GM19467 (cell line): ENCODE measurements around the gene PTPRJ.
"Not testable (repeated sequence)": the region's sequence is repeated elsewhere in the genome, so short reads cannot be mapped to it uniquely, and the experiment has no call there.

Experiments used
- ATAC-seq: cut with Tn5 transposase; IDR thresholded peaks from one replicate; pipeline ENCODE4 v1.9.1; 2021; ENCODE audit warnings: mild to moderate bottlenecking, moderate library complexity; ENCODE audit not compliant: unreplicated experiment

The PTPRJ gene

DNA sequence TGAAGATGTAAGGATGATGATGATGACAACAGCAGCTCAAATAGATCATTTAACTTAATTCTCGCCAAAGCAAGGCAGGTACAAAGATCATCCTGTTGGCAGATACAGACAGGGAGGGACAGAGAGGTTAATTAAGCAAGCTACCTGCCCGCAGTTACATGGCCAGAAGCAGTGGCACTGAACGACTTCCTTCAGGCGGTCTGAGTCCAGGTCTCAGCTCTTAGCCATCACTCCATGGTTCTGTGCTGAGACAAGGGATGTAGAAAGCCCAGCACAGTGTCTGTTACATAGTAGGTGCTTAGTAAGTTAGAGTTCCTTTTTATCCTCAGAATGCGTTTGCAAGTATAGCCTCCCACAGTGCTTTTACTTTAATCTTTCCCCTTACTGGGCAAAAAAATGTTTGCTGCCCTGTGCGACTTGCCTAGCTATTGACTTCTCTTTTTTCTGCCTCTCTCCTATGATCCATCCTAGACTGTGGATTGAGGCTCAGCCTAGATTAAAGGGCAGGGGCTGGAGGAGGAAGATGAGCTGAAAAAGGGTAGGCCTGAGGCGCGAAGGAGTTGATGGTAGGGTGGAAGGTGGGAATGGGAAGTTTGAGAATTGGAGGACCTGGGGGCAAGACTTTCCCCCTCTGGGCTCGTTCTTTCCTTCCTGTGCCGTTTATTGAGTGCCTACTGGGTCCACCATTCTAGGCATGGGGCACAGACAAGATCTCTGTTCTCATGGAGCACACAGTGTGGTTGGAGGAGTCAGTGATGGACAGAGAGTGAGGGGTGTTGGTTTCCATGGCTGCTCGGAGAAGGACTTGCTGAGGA is 128.1 kb downstream of the PTPRJ start:
- ATAC-seq, result no peak

GRCh38 chr11:48109046-48109666 is 128.8 kb downstream of the PTPRJ start:
- ATAC-seq, result no peak

DNA sequence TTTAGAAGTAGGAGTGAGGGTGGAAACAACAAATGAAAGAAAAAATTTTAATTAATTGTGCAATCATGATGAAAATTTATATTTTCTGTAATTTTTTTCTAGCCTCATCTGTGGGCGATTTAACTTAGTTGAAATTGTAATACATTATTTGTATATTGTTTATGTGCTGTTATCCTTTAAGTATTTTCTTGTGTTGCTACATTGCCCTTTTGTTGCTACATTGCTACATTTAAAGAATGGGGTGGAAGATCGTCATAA is 130.1 kb downstream of the PTPRJ start:
- no peak for ATAC-seq

GRCh38 chr11:48111891-48112290 is 131.5 kb downstream of the PTPRJ start:
- ATAC-seq, result no peak

DNA sequence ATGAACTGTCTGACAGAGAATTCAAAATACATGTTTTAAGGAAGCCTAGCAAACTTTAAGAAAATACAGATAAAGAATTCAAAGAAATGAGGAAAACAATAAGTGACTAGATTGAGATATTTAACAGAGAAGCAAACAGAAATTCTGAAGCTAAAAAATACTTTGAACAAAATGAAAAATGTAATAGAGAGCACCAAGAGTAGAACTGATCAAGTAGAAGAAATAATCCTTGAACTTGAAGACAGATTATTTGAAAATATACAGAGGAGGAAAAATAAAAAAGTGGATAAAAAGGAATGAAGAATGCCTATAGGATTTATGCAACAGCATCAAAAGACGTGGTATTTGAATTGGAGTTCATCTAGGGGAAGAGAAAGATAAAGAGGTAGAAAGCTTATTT is 134.4 kb downstream of the PTPRJ start:
- no peak for ATAC-seq

DNA sequence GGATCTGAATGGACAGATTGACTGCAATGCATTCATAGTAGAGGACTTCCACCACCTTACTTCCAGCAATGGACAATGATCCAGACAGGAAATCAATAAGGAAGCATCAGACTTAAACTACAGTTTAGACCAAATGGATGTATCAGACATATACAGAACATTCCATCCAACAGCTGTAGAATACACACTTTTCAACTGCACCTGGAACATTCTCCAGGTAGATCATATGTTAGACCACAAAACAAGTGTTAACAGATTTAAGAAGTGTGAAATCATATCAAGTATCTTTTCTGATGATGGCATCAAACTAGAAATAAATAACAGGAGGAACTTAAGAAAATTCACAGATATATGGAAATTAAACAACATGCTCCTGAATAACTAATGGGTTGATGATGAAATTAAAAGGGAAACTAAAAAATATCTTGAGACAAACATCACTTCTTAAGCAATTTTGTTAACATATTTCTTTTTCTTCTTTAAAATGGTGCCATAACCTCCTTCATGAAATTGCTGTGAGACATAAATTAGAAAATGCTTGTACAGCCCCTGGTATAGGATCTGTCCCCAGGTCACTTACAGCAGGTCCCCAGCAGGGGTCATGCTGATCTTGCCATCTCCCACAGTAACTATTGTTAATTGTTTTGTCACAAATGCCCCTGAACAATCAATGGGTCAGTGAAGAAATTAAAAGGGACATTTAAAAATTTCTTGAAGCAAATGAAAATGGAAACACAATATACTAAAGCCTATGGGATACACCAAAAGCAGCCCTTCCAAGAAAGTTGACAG is 136.3 kb downstream of the PTPRJ start:
- ATAC-seq, result peak; percentile 58

DNA sequence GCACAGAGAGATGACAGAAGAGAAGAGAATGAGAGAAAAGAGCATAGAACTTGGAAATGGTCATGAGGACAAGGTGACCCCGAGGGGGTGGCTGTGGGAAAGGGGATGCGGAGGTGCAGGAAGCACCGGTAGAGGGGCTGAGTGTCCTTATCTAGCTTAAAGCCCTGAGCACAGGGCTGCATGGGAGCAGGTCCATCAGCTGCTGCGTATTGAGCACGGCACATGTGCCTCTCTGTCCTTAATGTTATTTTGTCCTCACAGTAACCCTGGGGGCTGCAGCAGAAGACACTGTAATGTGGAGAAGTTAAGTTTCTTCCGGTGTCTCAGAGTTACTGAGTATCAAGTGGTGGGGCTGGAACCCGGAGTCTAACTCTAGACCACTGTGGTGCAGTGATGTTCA is 141.9 kb downstream of the PTPRJ start:
- ATAC-seq, result no peak

GRCh38 chr11:48122656-48123055 is 142.3 kb downstream of the PTPRJ start:
- ATAC-seq, result no peak

- no peak for ATAC-seq
Measured at GRCh38 chr11:48123254-48123875, 143.0 kb downstream of the PTPRJ start.

DNA sequence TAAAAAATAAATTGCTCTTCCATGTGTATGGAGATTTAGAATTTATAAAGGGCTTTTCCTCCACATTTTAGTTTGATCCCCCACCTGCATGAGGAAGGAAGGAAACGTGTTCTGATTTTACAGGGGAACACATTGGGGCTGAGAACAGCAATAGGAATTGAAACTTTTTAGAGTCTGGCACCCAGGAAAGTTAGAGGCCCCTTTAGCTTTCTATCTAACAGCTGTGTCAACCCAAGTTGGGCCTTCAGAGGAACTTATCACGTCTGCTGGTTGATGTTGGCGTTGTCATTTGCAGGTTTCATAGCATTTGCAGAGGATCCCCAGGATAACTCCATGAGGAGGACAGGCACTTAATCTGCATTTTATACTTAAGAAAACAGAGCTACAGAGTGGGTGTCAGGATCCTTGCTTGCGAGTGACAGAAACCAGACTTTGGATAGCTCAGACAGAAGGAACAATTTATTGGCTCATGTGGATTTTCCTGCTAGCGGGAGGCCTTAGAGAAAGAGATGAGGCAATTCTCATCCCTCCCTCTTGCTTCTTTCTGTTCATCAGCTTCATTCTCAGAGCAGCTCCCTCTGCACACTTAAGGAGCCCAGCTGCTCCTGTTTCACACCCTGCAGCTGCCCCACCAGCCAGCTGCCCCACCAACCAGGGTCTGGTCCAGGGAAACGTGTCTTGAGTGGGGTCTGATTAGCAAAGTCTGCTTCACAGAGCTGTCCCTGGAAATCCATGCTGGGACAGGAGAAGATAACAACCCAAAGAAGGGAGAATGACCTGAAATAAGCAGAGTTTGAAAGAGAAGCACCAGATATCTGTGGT is 143.8 kb downstream of the PTPRJ start:
- ATAC-seq, result no peak

- ATAC-seq, result no peak
Measured at GRCh38 chr11:48124880-48125279, 144.5 kb downstream of the PTPRJ start.

DNA sequence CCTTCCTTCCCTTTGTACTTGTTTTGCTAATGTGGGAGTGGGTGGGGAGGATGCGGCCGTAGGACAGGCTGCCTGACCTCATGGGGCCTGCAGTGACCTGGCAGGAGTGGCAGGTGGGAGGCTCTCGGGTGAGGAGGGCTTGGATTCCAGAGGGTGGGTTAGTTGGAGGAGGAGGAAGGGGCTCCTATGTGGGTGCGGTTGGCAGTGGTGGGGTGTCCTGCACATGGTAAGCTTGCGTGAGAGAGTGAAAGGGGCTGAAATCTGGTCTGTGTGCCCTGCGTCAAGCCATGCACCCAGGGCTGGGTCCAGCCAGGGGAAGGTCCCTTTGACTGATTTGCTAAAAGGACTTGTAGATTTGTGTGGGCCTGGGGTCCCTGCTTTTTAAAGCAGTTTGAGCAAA is 145.5 kb downstream of the PTPRJ start:
- no peak for ATAC-seq

- no peak for ATAC-seq
Measured at GRCh38 chr11:48127521-48128183, 147.3 kb downstream of the PTPRJ start.

- ATAC-seq, result no peak
Measured at GRCh38 chr11:48129697-48130395, 149.5 kb downstream of the PTPRJ start.

DNA sequence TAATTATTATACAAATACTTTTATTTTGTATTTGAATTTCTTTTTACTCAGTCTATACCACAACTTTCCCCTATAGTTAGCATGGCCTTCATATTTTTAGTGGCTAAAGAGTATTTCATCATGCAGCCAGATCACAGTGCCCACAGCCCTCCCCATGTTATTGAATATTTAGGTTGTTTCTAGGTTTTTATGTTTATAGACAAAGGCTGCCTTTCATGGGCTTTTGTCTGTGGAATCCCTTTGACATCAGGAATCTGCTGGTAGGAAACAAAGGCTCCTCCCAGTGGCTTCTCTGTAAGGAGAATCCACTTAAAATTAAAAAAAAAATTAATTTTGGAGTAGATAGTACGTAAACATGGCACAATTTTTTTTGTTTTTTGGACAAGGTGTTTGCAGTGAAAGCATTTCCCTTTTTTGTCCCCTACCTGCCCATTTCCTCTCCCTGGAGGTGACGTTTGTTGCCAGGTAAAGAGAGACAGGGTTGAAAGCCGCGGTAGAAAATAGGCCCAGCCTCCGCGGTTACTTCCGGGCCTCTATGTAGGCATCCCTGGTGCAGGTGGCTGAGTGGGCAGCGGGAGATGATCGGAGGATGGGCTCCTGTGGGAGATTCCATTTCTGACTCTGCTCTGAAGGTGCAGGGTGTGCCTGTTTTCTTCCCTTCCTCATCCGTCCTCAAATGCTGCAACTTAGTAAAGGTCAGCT is 154.0 kb downstream of the PTPRJ start:
- no peak for ATAC-seq

- no peak for ATAC-seq
Measured at GRCh38 chr11:48138222-48138621, 157.9 kb downstream of the PTPRJ start.

- not testable (repeated sequence) for ATAC-seq
Measured at GRCh38 chr11:48139896-48140295, 159.5 kb downstream of the PTPRJ start.

DNA sequence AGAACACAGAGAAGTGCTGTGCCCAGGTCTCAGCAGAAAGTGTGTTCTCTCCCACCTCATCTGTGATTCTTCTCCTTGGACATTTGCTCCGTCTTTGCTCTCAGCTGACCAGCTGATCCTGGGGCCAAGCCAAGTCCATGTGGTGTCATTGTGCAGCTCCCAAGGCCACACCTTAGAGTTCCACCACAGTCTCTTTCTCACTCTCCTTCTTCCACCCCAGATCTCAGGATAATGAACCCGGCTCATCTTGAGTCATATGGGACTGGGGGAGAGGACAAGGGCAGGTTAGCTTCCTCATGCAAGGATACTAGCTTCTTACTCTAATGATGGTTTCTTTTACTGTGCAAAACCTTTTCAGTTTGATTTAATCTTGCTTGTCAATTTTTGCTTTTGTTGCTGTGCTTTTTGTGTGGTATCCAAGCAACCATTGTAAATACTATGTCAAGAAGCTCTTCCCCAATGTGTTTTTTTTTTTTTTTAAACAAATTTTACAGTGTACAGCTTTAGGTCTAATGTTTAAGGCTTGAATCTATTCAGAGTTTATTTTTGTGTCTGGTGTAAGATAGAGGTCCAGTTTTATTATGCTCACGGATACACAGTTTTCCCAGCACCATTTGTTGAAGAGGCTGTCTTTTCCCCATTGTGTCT is 161.2 kb downstream of the PTPRJ start:
- ATAC-seq, result no peak

GRCh38 chr11:48142889-48143288 is 162.5 kb downstream of the PTPRJ start:
- no peak for ATAC-seq
